Activated CD4-positive, alpha-beta T cell treated with anti-CD3 and anti-CD28 coated beads, Interleukin-2, amount 50 U/mL, for 48 hours (primary cell): Measurements from ENCODE around the gene FAM114A1.

Source experiments
- DNase-seq, 2 experiments: peaks; one replicate each; pipeline ENCODE4 v3.0.0-alpha.2; 2020

FAM114A1 gene

GRCh38 chr4:38860788-38861424 is 6.7 kb upstream of the FAM114A1 start:
- DNase-seq: peak; percentile 58 to 66

- no peak for DNase-seq
Observed at GRCh38 chr4:38861791-38862190, 5.8 kb upstream of the FAM114A1 start.

GRCh38 chr4:38865445-38865844 is 2.2 kb upstream of the FAM114A1 start:
- no peak for DNase-seq

- DNase-seq: no peak
Observed at GRCh38 chr4:38866973-38867477, 581 bp upstream of the FAM114A1 start.

- no peak for DNase-seq
Observed at GRCh38 chr4:38868059-38868960, 704 bp downstream of the FAM114A1 start.

GRCh38 chr4:38869511-38869910 is 1.9 kb downstream of the FAM114A1 start:
- no peak for DNase-seq

GRCh38 chr4:38870098-38870808 is 2.6 kb downstream of the FAM114A1 start:
- DNase-seq: no peak

- no peak for DNase-seq
Observed at GRCh38 chr4:38871593-38871992, 4.0 kb downstream of the FAM114A1 start.

GRCh38 chr4:38872620-38873019 is 5.0 kb downstream of the FAM114A1 start:
- no peak for DNase-seq

GRCh38 chr4:38873290-38873944 is 5.8 kb downstream of the FAM114A1 start:
- DNase-seq: no peak

GRCh38 chr4:38876636-38877035 is 9.0 kb downstream of the FAM114A1 start:
- no peak for DNase-seq

GRCh38 chr4:38884254-38884653 is 16.6 kb downstream of the FAM114A1 start:
- no peak for DNase-seq

- no peak for DNase-seq
Observed at GRCh38 chr4:38889143-38889542, 21.5 kb downstream of the FAM114A1 start.

- DNase-seq: no peak
Observed at GRCh38 chr4:38891051-38891983, 23.7 kb downstream of the FAM114A1 start.

GRCh38 chr4:38894322-38894982 is 26.8 kb downstream of the FAM114A1 start:
- DNase-seq: no peak

GRCh38 chr4:38896940-38897339 is 29.3 kb downstream of the FAM114A1 start:
- DNase-seq: no peak

- DNase-seq: no peak
Observed at GRCh38 chr4:38898245-38898644, 30.6 kb downstream of the FAM114A1 start.

- DNase-seq: no peak
Observed at GRCh38 chr4:38902221-38902620, 34.6 kb downstream of the FAM114A1 start.

GRCh38 chr4:38902695-38903094 is 35.1 kb downstream of the FAM114A1 start:
- no peak for DNase-seq

- no peak for DNase-seq
Observed at GRCh38 chr4:38904090-38904666, 36.6 kb downstream of the FAM114A1 start.

GRCh38 chr4:38904682-38905081 is 37.1 kb downstream of the FAM114A1 start:
- no peak for DNase-seq
